Panc1 (cell line): ENCODE measurements around the gene ABI1. TPM values are rescaled to one million over a fixed set of nuclear protein-coding genes. Genes with fewer than 3 reads are reported as not detected.

ENCODE experiments used
- ATAC-seq: fragments of 200-7000 bp; cut with Tn5 transposase; 2 replicates; pipeline ENCODE4 v1.9.1; 2020; ENCODE audit warnings: mild to moderate bottlenecking, moderate library complexity
- BruUV-seq: library from RNA; stranded (reverse); fragments of 400-500 nt; replicated peaks from 2 replicates; lab custom pipeline; 2021; lab: Mats Ljungman, UMichigan
- CTCF ChIA-PET: fragments of 300-600 bp; sonication (Branson Sonifier 250); formaldehyde crosslinking; loops from one replicate; lab custom pipeline; 2022; ENCODE audit warnings: antibody characterized with exemption; lab: Charles Lee
- POLR2A ChIA-PET: fragments of 300-600 bp; sonication (Branson Sonifier 250); formaldehyde crosslinking; loops from one replicate; lab custom pipeline; 2022; ENCODE audit warnings: antibody characterized with exemption; lab: Charles Lee
- DNase-seq: peaks from one replicate; pipeline ENCODE4 v3.0.0-alpha.2; 2010; ENCODE audit warnings: low read depth, low spot score
- H3K27ac ChIP-seq: 2 replicates; pipeline ENCODE4 v1.5.1; 2011; ENCODE audit warnings: mild to moderate bottlenecking, low read length, inconsistent platforms
- H3K27me3 ChIP-seq: fragments of 200-500 bp; sonication (Bioruptor generic); 2 replicates; pipeline ENCODE4 v1.6.0; 2014; ENCODE audit warnings: low read length, inconsistent platforms; ENCODE audit not compliant: control insufficient read depth, insufficient read depth
- H3K36me3 ChIP-seq: fragments of 200-500 bp; sonication (Bioruptor generic); 2 replicates; pipeline ENCODE4 v1.5.1; 2014; ENCODE audit warnings: inconsistent platforms, mild to moderate bottlenecking, low read length, moderate library complexity; ENCODE audit not compliant: control insufficient read depth, insufficient read depth
- H3K4me1 ChIP-seq: 2 replicates; pipeline ENCODE4 v1.5.1; 2011; ENCODE audit warnings: inconsistent platforms, mild to moderate bottlenecking, low read length, moderate library complexity; ENCODE audit not compliant: control insufficient read depth, insufficient read depth
- H3K4me3 ChIP-seq, 2 experiments: 2 replicates each; pipeline ENCODE4 v1.5.1; 2011 to 2012; ENCODE audit warnings: low read depth in 2 of 2, low read length in 2 of 2, mild to moderate bottlenecking in 2 of 2, inconsistent platforms in 1 of 2, moderate library complexity in 1 of 2
- H3K9me3 ChIP-seq: fragments of 200-500 bp; sonication (Bioruptor generic); 2 replicates; pipeline ENCODE4 v1.5.1; 2014; ENCODE audit warnings: low read depth, mild to moderate bottlenecking, inconsistent platforms, low read length, moderate library complexity; ENCODE audit not compliant: control insufficient read depth, insufficient read depth
- CTCF ChIP-seq: fragments of 450-650 bp; IDR thresholded peaks from 2 replicates; pipeline ENCODE4 v1.5.1; 2017; ENCODE audit warnings: mild to moderate bottlenecking
- POLR2AphosphoS5 ChIP-seq: IDR thresholded peaks from 2 replicates; pipeline ENCODE4 v1.6.1; 2012; ENCODE audit warnings: mild to moderate bottlenecking, low read depth, low read length, moderate library complexity
- REST ChIP-seq, 2 experiments: IDR thresholded peaks; 2 replicates each; pipeline ENCODE4 v1.6.1; 2011 to 2012; ENCODE audit warnings: low read depth in 2 of 2, control low read depth in 1 of 2, low read length in 1 of 2, mild to moderate bottlenecking in 1 of 2, moderate library complexity in 1 of 2; ENCODE audit not compliant: insufficient read depth in 1 of 2
- SIN3A ChIP-seq: IDR thresholded peaks from 2 replicates; pipeline ENCODE4 v1.6.1; 2012; ENCODE audit warnings: low read depth, mild to moderate bottlenecking, low read length, moderate library complexity, borderline replicate concordance; ENCODE audit not compliant: insufficient read depth
- TCF7L2 ChIP-seq: IDR thresholded peaks from 2 replicates; pipeline ENCODE4 v1.6.1; 2011; ENCODE audit warnings: mild to moderate bottlenecking, low read depth, low read length, inconsistent platforms
- in situ Hi-C: cut with HindIII; loops from 2 replicates; pipeline ENCODE4 v1.10.0; 2016; ENCODE audit warnings: low sequenced_read_pairs, low pct_unique_long_range_greater_than_20kb
- intact Hi-C: fragments of 100-400 bp; cut with micrococcal nuclease; formaldehyde crosslinking; loops from one replicate; pipeline ENCODE4 v1.10.0; 2022; ENCODE audit not compliant: unreplicated experiment
- total RNA-seq: library from RNA; stranded (reverse); gene quantifications from one replicate; pipeline ENCODE4 v1.2.1, GENCODE V29; 2021; ENCODE audit not compliant: unreplicated experiment

ABI1 gene
- total RNA-seq, 1 experiment from 2014 or later = 35.2 TPM

GRCh38 chr10:26809973-26810372 lies 50.8 kb downstream of the ABI1 start:
- intact Hi-C loops = no loop called here
- H3K4me1 ChIP-seq = no peaks in the 10 kb centered on the region
- no peak for DNase-seq
- H3K9me3 ChIP-seq = no peaks in the 10 kb centered on the region
- no peak for ATAC-seq
- BruUV-seq = no TSS peak
- H3K27me3 ChIP-seq = no peaks in the 10 kb centered on the region
- in situ Hi-C loops = no loop called here
- ChIA-PET CTCF (no interaction called here), POLR2A (interaction anchor here (0.5 kb wide), 1 partner anchor 66 kb away, joined by 3 read pairs; no protein-coding TSS in a partner anchor)
- no peak for TF ChIP-seq REST (IDR thresholded peaks at IDR 0.05; ENCODE audit: insufficient read depth in 1 of 2, low read depth in 2 of 2, low read length in 1 of 2)
- no peak for TF ChIP-seq POLR2AphosphoS5
- TF ChIP-seq TCF7L2 = no peak
- no peak for TF ChIP-seq SIN3A
- TF ChIP-seq CTCF = no peak
- no peaks in the 10 kb centered on the region for H3K36me3 ChIP-seq
- H3K27ac ChIP-seq = no peak overlapping the region
- no peak overlapping the region for H3K4me3 ChIP-seq

- TF ChIP-seq TCF7L2 (no peak), REST (IDR thresholded peaks at IDR 0.05; ENCODE audit: insufficient read depth in 1 of 2, low read depth in 2 of 2, low read length in 1 of 2) (no peak), SIN3A (no peak), CTCF (no peak), POLR2AphosphoS5 (no peak)
- ChIA-PET CTCF (no interaction called here), POLR2A (no interaction called here)
- Histone ChIP-seq H3K4me3 (no peak overlapping the region), H3K27ac (no peak overlapping the region), H3K4me1 (no peaks in the 10 kb centered on the region), H3K27me3 (no peaks in the 10 kb centered on the region), H3K36me3 (no peaks in the 10 kb centered on the region), H3K9me3 (no peaks in the 10 kb centered on the region)
- BruUV-seq = no TSS peak
- in situ Hi-C loops = no loop called here
- intact Hi-C loops = no loop called here
- no peak for ATAC-seq
- DNase-seq = no peak
These were observed 53.2 kb downstream of the ABI1 start for GRCh38 chr10:26807532-26807931.
